NK-92 treated with Interleukin-12 subunit alpha and Interleukin-12 subunit beta, amount 100 ng/mL, for 24 hours (cell line): Measurements from ENCODE around the gene CACNG3.

Source experiments
- DNase-seq: peaks from one replicate; lab custom pipeline; 2025; lab: John Stamatoyannopoulos, UW

The CACNG3 gene

GRCh38 chr16:24396350-24397271, 140.5 kb downstream of the CACNG3 start:
- no peak for DNase-seq

- no peak for DNase-seq
Measured at GRCh38 chr16:24409045-24409444, 152.9 kb downstream of the CACNG3 start.
